ENCODE data around the gene RRAD. TPM values are rescaled to one million over a fixed set of nuclear protein-coding genes. Genes with fewer than 3 reads are reported as not detected.

Gene RRAD
- total RNA-seq, 1 donor from 2014 or later: 12.1 TPM

- Mint-ChIP-seq H3K4me3 (ENCODE audit: unreplicated experiment) (peak overlapping the region; percentile 66), H3K9me3 (ENCODE audit: unreplicated experiment) (no peaks in the 10 kb centered on the region), H3K27ac (ENCODE audit: unreplicated experiment) (no peak overlapping the region), H3K36me3 (ENCODE audit: low read depth, unreplicated experiment) (peaks cover 33% of the 10 kb centered on the region), H3K4me1 (ENCODE audit: low read depth, unreplicated experiment) (peaks cover 13% of the 10 kb centered on the region), H3K27me3 (ENCODE audit: low read depth, unreplicated experiment) (no peaks in the 10 kb centered on the region)
- Histone ChIP-seq H2AFZ (ENCODE audit: low read depth, low read length) (no peak overlapping the region), H3K27me3 (ENCODE audit: insufficient read depth, low read length) (no peaks in the 10 kb centered on the region), H3K9ac (ENCODE audit: low read length) (no peak overlapping the region), H3K9me3 (ENCODE audit: insufficient read depth, low read depth, low read length) (no peaks in the 10 kb centered on the region), H3K4me3 (ENCODE audit: insufficient read depth, low read depth, low read length) (no peak overlapping the region), H3K4me1 (ENCODE audit: insufficient read depth, low read length) (peaks cover 19% of the 10 kb centered on the region), H4K20me1 (ENCODE audit: insufficient read depth, low read length) (peaks cover 82% of the 10 kb centered on the region), H3K36me3 (ENCODE audit: insufficient read depth, low read length) (peaks cover 6% of the 10 kb centered on the region), H3K79me2 (ENCODE audit: insufficient read depth, low read length) (peaks cover 52% of the 10 kb centered on the region), H3K4me2 (ENCODE audit: low read length) (peak overlapping the region; percentile 99), H3K27ac (ENCODE audit: low read depth, low read length) (no peak overlapping the region)
- TF ChIP-seq, protein P1, sequence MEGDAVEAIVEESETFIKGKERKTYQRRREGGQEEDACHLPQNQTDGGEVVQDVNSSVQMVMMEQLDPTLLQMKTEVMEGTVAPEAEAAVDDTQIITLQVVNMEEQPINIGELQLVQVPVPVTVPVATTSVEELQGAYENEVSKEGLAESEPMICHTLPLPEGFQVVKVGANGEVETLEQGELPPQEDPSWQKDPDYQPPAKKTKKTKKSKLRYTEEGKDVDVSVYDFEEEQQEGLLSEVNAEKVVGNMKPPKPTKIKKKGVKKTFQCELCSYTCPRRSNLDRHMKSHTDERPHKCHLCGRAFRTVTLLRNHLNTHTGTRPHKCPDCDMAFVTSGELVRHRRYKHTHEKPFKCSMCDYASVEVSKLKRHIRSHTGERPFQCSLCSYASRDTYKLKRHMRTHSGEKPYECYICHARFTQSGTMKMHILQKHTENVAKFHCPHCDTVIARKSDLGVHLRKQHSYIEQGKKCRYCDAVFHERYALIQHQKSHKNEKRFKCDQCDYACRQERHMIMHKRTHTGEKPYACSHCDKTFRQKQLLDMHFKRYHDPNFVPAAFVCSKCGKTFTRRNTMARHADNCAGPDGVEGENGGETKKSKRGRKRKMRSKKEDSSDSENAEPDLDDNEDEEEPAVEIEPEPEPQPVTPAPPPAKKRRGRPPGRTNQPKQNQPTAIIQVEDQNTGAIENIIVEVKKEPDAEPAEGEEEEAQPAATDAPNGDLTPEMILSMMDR (IDR thresholded peaks at IDR 0.05; ENCODE audit: insufficient read depth, low read depth, low read length): no peak
- no peak for TF ChIP-seq EZH2 (IDR thresholded peaks at IDR 0.05; ENCODE audit: insufficient read depth, low read length)
- no peak for FAIRE-seq
- no peak for DNase-seq (ENCODE audit: low read depth)
Measured at GRCh38 chr16:66936889-66937554, 11.7 kb upstream of the RRAD start.

DNA sequence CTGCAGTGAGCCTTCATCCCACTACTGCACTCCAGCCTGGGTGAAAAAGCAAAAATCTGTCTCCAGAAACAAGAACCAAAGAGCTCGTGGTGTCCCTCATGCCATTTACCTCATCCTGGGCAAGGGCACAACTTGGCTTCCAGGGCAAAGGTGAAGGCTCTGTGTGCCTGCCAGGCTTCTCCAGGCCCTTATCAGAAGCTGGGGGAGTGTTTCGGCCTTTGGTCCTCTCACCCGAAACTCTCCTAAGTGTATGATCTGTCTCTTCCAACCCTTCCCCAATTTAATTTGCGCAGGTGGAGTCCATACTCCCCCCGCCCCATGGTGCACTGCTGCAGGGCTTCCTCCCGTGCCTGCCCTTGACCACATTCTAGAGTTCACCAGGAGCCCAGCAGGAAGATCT lies 11.1 kb upstream of the RRAD start:
- Histone ChIP-seq H3K36me3 (ENCODE audit: insufficient read depth, low read length) (peaks cover 5% of the 10 kb centered on the region), H2AFZ (ENCODE audit: low read depth, low read length) (no peak overlapping the region), H3K4me3 (ENCODE audit: insufficient read depth, low read depth, low read length) (no peak overlapping the region), H4K20me1 (ENCODE audit: insufficient read depth, low read length) (peaks cover 87% of the 10 kb centered on the region), H3K4me1 (ENCODE audit: insufficient read depth, low read length) (peaks cover 19% of the 10 kb centered on the region), H3K79me2 (ENCODE audit: insufficient read depth, low read length) (peaks cover 52% of the 10 kb centered on the region), H3K4me2 (ENCODE audit: low read length) (peak overlapping the region; percentile 99), H3K9ac (ENCODE audit: low read length) (peak overlapping the region; percentile 95), H3K9me3 (ENCODE audit: insufficient read depth, low read depth, low read length) (no peaks in the 10 kb centered on the region), H3K27me3 (ENCODE audit: insufficient read depth, low read length) (no peaks in the 10 kb centered on the region), H3K27ac (ENCODE audit: low read depth, low read length) (no peak overlapping the region)
- Mint-ChIP-seq H3K4me1 (ENCODE audit: low read depth, unreplicated experiment) (peaks cover 13% of the 10 kb centered on the region), H3K36me3 (ENCODE audit: low read depth, unreplicated experiment) (peaks cover 29% of the 10 kb centered on the region), H3K27me3 (ENCODE audit: low read depth, unreplicated experiment) (no peaks in the 10 kb centered on the region), H3K4me3 (ENCODE audit: unreplicated experiment) (peak overlapping the region; percentile 34), H3K9me3 (ENCODE audit: unreplicated experiment) (no peaks in the 10 kb centered on the region), H3K27ac (ENCODE audit: unreplicated experiment) (no peak overlapping the region)
- TF ChIP-seq, protein P1 (IDR thresholded peaks at IDR 0.05; ENCODE audit: insufficient read depth, low read depth, low read length): no peak
- no peak for TF ChIP-seq EZH2 (IDR thresholded peaks at IDR 0.05; ENCODE audit: insufficient read depth, low read length)
- no peak for FAIRE-seq
- DNase-seq (ENCODE audit: low read depth): no peak

Measured in astrocyte (in vitro differentiated cells and primary cell).